Gastrocnemius medialis (tissue), 4 donors: Measurements from ENCODE around the gene PCLAF. TPM values are rescaled to one million over a fixed set of nuclear protein-coding genes. Genes with fewer than 3 reads are reported as not detected.
"Not testable (repeated sequence)": the region's sequence is repeated elsewhere in the genome, so short reads cannot be mapped to it uniquely, and the experiment has no call there.

Experiments used
- ATAC-seq, 2 donors: fragments of 150-250 bp; one replicate each; pipeline ENCODE4 v1.9.1; 2016
- DNase-seq, 2 donors: peaks; one replicate each; pipeline ENCODE4 v3.0.0-alpha.2; 2019
- H3K27ac ChIP-seq, 4 donors: fragments of 200-600 bp; sonication (generic); 1 replicate in 1 of 4; 2 replicates in 3 of 4; pipeline ENCODE4 v1.5.1; 2016 to 2018; ENCODE audit warnings: mild to moderate bottlenecking in 2 of 4, moderate library complexity in 1 of 4
- H3K27me3 ChIP-seq, 3 donors: fragments of 200-600 bp; sonication (generic) in 2 of 3; 1 replicate in 1 of 3; 2 replicates in 2 of 3; pipeline versions ENCODE4 v1.5.1 to v1.6.0; 2016 to 2019; ENCODE audit warnings: mild to moderate bottlenecking in 1 of 3, moderate library complexity in 1 of 3
- H3K36me3 ChIP-seq, 2 donors: fragments of 200-600 bp; sonication (generic) in 1 of 2; one replicate each; pipeline ENCODE4 v1.5.1; 2017 to 2018
- H3K4me1 ChIP-seq, 2 donors: fragments of 200-600 bp; sonication (generic) in 1 of 2; one replicate each; pipeline ENCODE4 v1.5.1; 2016 to 2017; ENCODE audit warnings: mild to moderate bottlenecking in 2 of 2
- H3K4me3 ChIP-seq, 4 donors: fragments of 200-600 bp; sonication (generic) in 3 of 4; 1 replicate in 1 of 4; 2 replicates in 3 of 4; pipeline ENCODE4 v1.5.1; 2016 to 2019; ENCODE audit warnings: mild to moderate bottlenecking in 2 of 4
- H3K9me3 ChIP-seq, 3 donors: fragments of 200-600 bp; sonication (generic) in 2 of 3; 1 replicate in 1 of 3; 2 replicates in 2 of 3; pipeline ENCODE4 v1.5.1; 2016 to 2019
- CTCF ChIP-seq, 5 experiments: fragments of 450-650 bp in 3 of 5; fragments of 200-600 bp in 2 of 5; sonication (generic) in 2 of 5; IDR thresholded peaks in 4 of 5; conservative IDR thresholded peaks in 1 of 5; 1 replicate in 4 of 5; 2 replicates in 1 of 5; pipeline ENCODE4 v1.5.1; 2016 to 2019; ENCODE audit warnings: antibody characterized with exemption in 5 of 5, mild to moderate bottlenecking in 3 of 5, moderate library complexity in 3 of 5
- POLR2A ChIP-seq, 2 donors: fragments of 450-650 bp; IDR thresholded peaks; one replicate each; pipeline ENCODE4 v1.6.1; 2017; ENCODE audit warnings: antibody characterized with exemption in 2 of 2, mild to moderate bottlenecking in 2 of 2, moderate library complexity in 2 of 2
- in situ Hi-C, 4 donors: fragments of 200-750 bp; cut with MboI; loops; one replicate each; pipeline versions ENCODE4 v1.15.0 to v1.8.0; 2017; ENCODE audit warnings: low sequenced_read_pairs in 4 of 4
- intact Hi-C: fragments of 100-400 bp; cut with DNase I; formaldehyde crosslinking; loops from one replicate; pipeline ENCODE4 v1.15.1; 2023; ENCODE audit warnings: low total_unique reads
- total RNA-seq, 4 donors: library from RNA; depleted of rRNA; stranded (reverse); fragments of >200 nt; gene quantifications; one replicate each; pipeline versions ENCODE4 v1.1.0 to v1.2.3, GENCODE V29; 2016

Gene PCLAF
- total RNA-seq, 4 donors from 2014 or later = 1.6 TPM; not detected in 3

DNA sequence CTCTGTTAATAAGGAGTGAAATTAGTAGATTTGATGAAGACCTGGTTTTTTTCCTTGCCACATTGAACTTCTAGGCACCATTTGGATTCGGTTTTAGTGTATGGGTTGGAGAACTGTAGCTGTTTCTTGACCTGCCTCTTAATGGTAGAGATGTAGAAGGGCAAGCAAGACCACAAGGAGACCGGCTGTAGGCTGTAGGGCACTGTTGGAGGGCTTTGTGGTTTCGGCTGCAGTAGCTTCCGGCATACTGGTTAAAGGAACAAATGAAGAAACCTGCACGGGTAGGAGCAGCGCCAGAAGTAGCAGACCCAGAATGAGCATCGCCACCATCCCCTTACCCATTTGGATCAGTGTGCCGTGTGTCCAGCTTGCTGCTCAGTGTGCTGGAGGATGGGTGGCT, 7.9 kb downstream of the PCLAF start:
- H3K4me3 ChIP-seq = no peak overlapping the region
- no peaks in the 10 kb centered on the region for H3K36me3 ChIP-seq
- no peak for ATAC-seq
- intact Hi-C loops (no loop called here), in situ Hi-C loops (loop anchor here in 1 of 4 donors (25.0 kb wide), 1 partner anchor 161 kb away; no protein-coding TSS in a partner anchor)
- no peaks in the 10 kb centered on the region for H3K27me3 ChIP-seq
- TF ChIP-seq CTCF (IDR thresholded peaks at IDR 0.05 in 4 of 5, conservative IDR thresholded peaks at IDR 0.05 in 1 of 5) (no peak), POLR2A (IDR thresholded peaks at IDR 0.05) (no peak)
- H3K4me1 ChIP-seq = peaks cover 0 to 4% of the 10 kb centered on the region in 2 donors
- no peak overlapping the region for H3K27ac ChIP-seq
- no peaks in the 10 kb centered on the region for H3K9me3 ChIP-seq
- DNase-seq = no peak

- intact Hi-C loops, H3K36me3 ChIP-seq, ATAC-seq, H3K27ac ChIP-seq, H3K4me1 ChIP-seq, DNase-seq, H3K27me3 ChIP-seq, H3K4me3 ChIP-seq, H3K9me3 ChIP-seq: not testable (repeated sequence)
- in situ Hi-C loops = loop anchor here in 1 of 4 donors (25.0 kb wide), 1 partner anchor 159 kb away; no protein-coding TSS in a partner anchor
Measured at GRCh38 chr15:64371383-64371782, 9.9 kb downstream of the PCLAF start.

DNA sequence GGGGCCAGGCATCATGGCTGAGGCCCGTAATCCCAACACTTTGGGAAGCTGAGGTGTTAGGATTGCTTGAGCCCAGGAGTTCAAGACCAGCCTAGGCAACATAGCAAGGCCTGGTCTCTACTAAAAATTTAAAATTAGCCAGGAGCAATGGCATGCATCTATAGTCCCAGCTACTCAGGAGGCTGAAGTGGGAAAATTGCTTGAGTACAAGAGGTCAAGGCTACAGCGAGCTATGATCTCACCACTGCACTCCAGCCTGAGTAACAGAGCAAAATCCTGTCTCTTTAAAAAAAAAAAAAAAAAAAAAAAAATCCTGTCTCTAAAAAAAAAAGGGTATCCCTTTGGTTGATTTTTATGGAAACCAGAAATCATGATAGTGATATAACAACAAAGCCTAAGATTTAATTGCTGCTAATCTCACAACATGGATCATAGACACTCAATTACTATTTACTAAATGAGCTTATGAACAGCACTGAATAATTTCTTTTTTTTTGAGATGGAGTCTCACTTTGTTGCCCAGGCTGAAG, 12.1 kb downstream of the PCLAF start:
- H3K27me3 ChIP-seq = no peaks in the 10 kb centered on the region
- no peak for DNase-seq
- in situ Hi-C loops (loop anchor here in 1 of 4 donors (25.0 kb wide), 1 partner anchor 157 kb away; no protein-coding TSS in a partner anchor), intact Hi-C loops (no loop called here)
- no peak overlapping the region for H3K4me3 ChIP-seq
- H3K36me3 ChIP-seq = no peaks in the 10 kb centered on the region
- no peaks in the 10 kb centered on the region for H3K4me1 ChIP-seq
- no peaks in the 10 kb centered on the region for H3K9me3 ChIP-seq
- TF ChIP-seq CTCF (IDR thresholded peaks at IDR 0.05 in 4 of 5, conservative IDR thresholded peaks at IDR 0.05 in 1 of 5) (no peak), POLR2A (IDR thresholded peaks at IDR 0.05) (no peak)
- no peak for ATAC-seq
- H3K27ac ChIP-seq = no peak overlapping the region

- ATAC-seq = no peak
- in situ Hi-C loops = loop anchor here in 1 of 4 donors (25.0 kb wide), 1 partner anchor 149 kb away; no protein-coding TSS in a partner anchor
- Histone ChIP-seq H3K4me3 (no peak overlapping the region), H3K4me1 (no peaks in the 10 kb centered on the region), H3K36me3 (no peaks in the 10 kb centered on the region), H3K9me3 (no peaks in the 10 kb centered on the region), H3K27me3 (no peaks in the 10 kb centered on the region), H3K27ac (no peak overlapping the region)
- intact Hi-C loops = no loop called here
- no peak for TF ChIP-seq CTCF (IDR thresholded peaks at IDR 0.05 in 4 of 5, conservative IDR thresholded peaks at IDR 0.05 in 1 of 5)
- TF ChIP-seq POLR2A (IDR thresholded peaks at IDR 0.05) = no peak
- DNase-seq = no peak
Measured at GRCh38 chr15:64361259-64361658, 20.0 kb downstream of the PCLAF start.

DNA sequence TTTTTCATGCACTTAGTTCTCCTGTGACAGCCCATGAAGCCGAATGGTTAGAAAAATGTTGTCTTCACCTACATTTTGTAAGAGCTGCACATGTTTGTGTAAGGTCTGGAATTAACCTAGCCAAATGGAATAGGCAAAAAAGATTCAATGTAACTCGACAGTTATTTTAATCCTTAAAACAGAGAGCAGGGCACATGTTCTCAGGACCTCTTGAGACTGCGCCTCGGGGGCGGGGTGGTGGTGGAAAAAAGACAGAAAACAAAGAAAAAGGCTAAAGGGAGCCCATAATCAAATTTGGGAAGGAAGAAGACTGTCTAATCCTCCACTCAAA, 24.6 kb downstream of the PCLAF start:
- peaks cover 8 to 9% of the 10 kb centered on the region in 2 donors for H3K4me1 ChIP-seq
- intact Hi-C loops (loop anchor here (1.0 to 10.0 kb wide), 3 partner anchors 25 to 252 kb away; partner anchors contain the start of genes PCLAF and PPIB), in situ Hi-C loops (loop anchor here in 1 of 4 donors (25.0 kb wide), 1 partner anchor 144 kb away; no protein-coding TSS in a partner anchor)
- H3K27me3 ChIP-seq = no peaks in the 10 kb centered on the region
- DNase-seq = no peak
- H3K36me3 ChIP-seq = no peaks in the 10 kb centered on the region
- peak overlapping the region; percentile 78 to 97 (median 92) for H3K4me3 ChIP-seq
- no peaks in the 10 kb centered on the region for H3K9me3 ChIP-seq
- ATAC-seq = no peak
- TF ChIP-seq CTCF (IDR thresholded peaks at IDR 0.05 in 4 of 5, conservative IDR thresholded peaks at IDR 0.05 in 1 of 5) = peak in 1 of 5 experiments; percentile 19
- no peak for TF ChIP-seq POLR2A (IDR thresholded peaks at IDR 0.05)
- peak overlapping the region; percentile 65 to 90 (median 80) for H3K27ac ChIP-seq
